HCT116 (cell line): ENCODE data around the gene FBXO17.

ENCODE experiments used
- CEBPB ChIP-seq: IDR thresholded peaks from 2 replicates; pipeline ENCODE4 v1.6.1; 2012; ENCODE audit warnings: low read depth
- CTCF ChIP-seq, 3 experiments: fragments of 200-600 bp in 1 of 3; sonication (generic) in 1 of 3; IDR thresholded peaks in 2 of 3; conservative IDR thresholded peaks in 1 of 3; 2 replicates each; pipeline ENCODE4 v1.5.1; 2012 to 2017; ENCODE audit warnings: low read depth in 2 of 3, low read length in 2 of 3, antibody characterized with exemption in 1 of 3, borderline replicate concordance in 1 of 3, control low read depth in 1 of 3, mild to moderate bottlenecking in 1 of 3, mixed read lengths in 1 of 3, mixed run types in 1 of 3, moderate library complexity in 1 of 3; ENCODE audit not compliant: insufficient read depth in 1 of 3
- EGR1 ChIP-seq: IDR thresholded peaks from 2 replicates; pipeline ENCODE4 v1.6.1; 2012; ENCODE audit warnings: low read depth
- EZH2 ChIP-seq: fragments of 200-600 bp; sonication (generic); IDR thresholded peaks from 2 replicates; pipeline ENCODE4 v1.6.1; 2017; ENCODE audit warnings: antibody characterized with exemption, mixed run types
- EZH2phosphoT487 ChIP-seq: fragments of 200-600 bp; IDR thresholded peaks from 2 replicates; pipeline ENCODE4 v1.6.1; 2018; ENCODE audit warnings: antibody characterized with exemption, borderline replicate concordance
- POLR2A ChIP-seq: IDR thresholded peaks from 2 replicates; pipeline ENCODE4 v1.7.0; 2011; ENCODE audit warnings: borderline replicate concordance; ENCODE audit not compliant: insufficient read depth, insufficient read length; ENCODE audit errors: extremely low read depth
- POLR2AphosphoS5 ChIP-seq: IDR thresholded peaks from 2 replicates; pipeline ENCODE4 v1.6.1; 2011; ENCODE audit warnings: mild to moderate bottlenecking, low read depth, low read length, moderate library complexity
- SIN3A ChIP-seq: IDR thresholded peaks from 2 replicates; pipeline ENCODE4 v1.6.1; 2012; ENCODE audit warnings: low read depth
- SP1 ChIP-seq: IDR thresholded peaks from 2 replicates; pipeline ENCODE4 v1.6.1; 2012; ENCODE audit warnings: low read depth
- YY1 ChIP-seq: IDR thresholded peaks from 2 replicates; pipeline ENCODE4 v1.6.1; 2011; ENCODE audit warnings: low read length, low read depth, moderate library complexity, mild to moderate bottlenecking; ENCODE audit not compliant: insufficient replicate concordance; ENCODE audit errors: extremely low read depth

- TF ChIP-seq SIN3A (no peak), EZH2 (no peak), POLR2A (no peak), CTCF (IDR thresholded peaks at IDR 0.05 in 2 of 3, conservative IDR thresholded peaks at IDR 0.05 in 1 of 3; ENCODE audit: borderline replicate concordance in 1 of 3, insufficient read depth in 1 of 3, low read depth in 2 of 3, low read length in 2 of 3) (no peak), EZH2phosphoT487 (no peak), POLR2AphosphoS5 (no peak), SP1 (no peak), YY1 (no peak), EGR1 (no peak), CEBPB (no peak)
Measured at GRCh38 chr19:38907670-38908069, 67.9 kb downstream of the FBXO17 start.
